AG08396 (cell line): ENCODE measurements around the gene HNF4A.
"Not testable (repeated sequence)": the region's sequence is repeated elsewhere in the genome, so short reads cannot be mapped to it uniquely, and the experiment has no call there.

Experiments
- DNase-seq: peaks from one replicate; pipeline ENCODE4 v3.0.0; 2012; ENCODE audit warnings: low spot score, mixed read lengths

Gene HNF4A

DNA sequence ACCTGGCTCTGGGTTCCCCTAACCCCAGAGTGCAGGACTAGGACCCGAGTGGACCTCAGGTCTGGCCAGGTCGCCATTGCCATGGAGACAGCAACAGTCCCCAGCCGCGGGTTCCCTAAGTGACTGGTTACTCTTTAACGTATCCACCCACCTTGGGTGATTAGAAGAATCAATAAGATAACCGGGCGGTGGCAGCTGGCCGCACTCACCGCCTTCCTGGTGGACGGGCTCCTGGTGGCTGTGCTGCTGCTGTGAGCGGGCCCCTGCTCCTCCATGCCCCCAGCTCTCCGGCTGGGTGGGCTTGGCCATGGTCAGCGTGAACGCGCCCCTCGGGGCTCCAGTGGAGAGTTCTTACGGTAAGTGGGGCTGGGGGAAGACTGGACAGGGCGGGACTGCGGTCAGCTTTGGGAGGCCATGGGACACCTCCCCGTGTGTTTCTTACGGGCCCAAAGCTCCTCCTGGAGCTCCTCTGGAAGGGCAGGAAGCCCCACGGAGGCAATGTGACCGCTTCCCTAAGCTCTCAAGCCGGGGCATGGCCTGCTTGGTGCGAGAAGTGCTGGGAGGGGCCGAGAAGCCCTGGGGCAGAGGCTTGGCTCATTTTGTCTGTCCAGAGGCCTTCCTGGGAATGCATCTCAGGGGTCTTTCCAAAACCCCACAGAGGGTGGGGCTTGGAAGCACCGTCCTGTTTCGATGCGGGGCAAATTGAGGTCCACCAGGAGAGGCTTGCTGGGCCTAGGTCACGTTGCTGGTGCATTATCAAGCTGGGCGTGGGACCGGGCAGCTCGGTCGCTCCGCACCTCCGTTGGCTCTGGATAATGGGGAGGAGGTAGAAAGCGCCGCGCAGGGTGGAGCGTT is at the start of gene HNF4A:
Gene HNF4A (plus strand): TSS at position 202 of the 855 bp plus-strand sequence. CDS start 106 bp downstream, at position 308.
- no peak for DNase-seq

DNA sequence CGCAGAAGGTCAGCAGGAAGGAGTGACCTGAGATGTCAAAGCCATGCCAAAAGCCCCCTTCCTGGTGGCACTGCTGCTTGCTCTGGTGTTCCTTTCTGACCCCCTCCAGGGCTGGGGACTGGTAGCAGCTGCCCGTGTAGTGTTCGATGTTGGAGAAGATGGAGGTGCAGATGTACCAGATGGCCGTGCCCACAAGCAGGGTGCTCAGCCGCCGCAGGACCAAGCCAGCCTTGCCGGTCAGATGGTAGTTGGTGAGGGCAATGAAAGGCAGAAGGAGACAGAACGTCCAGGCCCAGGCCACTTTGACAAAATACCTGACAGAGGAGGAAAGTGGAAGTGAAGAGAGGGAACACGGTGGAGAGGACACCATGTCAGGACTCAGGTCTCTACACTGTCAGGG is 48.6 kb upstream of the HNF4A start:
- no peak for DNase-seq

- DNase-seq: peak; percentile 77
Observed at GRCh38 chr20:44309763-44310663, 45.5 kb upstream of the HNF4A start.

DNA sequence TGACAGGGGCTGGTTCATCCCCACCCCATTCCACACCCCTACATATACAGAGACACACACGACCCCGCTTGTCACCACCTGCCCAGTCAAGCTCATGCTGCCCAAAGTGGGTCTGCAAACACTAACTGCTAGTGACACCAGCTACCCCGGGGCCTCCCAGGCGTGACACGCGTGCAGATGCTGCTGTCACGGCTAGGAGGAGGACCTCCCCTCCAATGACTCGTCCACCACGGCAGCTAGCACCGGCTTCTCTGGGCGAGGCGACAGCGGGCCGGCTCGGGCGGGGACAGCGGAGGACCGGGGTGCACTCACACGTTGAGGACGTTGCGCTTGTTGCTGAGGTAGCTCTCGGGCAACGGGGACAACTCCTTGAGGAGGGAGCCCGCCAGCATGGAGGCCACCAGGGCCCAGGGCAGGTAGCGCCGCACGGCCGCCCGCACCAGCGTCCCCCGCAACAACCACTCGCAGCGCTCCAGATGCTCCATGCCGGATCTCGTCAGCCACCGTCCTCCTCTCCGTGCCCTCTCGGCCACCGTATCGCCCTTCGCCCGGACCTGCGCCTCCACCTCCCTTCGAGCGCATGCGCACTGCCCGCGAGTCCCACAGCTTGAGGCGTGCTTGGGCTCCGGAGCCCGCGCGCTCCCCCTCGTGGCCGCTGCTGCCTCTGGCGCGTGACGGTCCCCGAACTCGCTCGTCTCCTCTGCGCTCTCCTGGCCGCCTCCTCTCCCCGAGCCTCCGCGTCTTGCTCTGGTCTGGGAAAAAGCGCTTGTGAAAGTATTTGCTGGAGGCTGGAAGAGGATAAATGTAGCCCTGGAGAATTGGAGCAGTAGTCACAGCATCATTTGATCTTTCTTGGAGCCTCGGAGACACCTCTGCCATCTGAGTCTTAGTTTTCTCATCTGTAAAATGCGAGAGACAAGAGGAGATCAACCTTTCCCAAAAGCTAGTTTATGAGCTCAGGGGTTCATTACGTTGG is 44.5 kb upstream of the HNF4A start, which contains the start of gene FITM2:
Gene FITM2 (minus strand): TSS at position 539 of the 976 bp plus-strand sequence. CDS start 54 bp downstream, at position 485.
- DNase-seq: peak; percentile 100

DNA sequence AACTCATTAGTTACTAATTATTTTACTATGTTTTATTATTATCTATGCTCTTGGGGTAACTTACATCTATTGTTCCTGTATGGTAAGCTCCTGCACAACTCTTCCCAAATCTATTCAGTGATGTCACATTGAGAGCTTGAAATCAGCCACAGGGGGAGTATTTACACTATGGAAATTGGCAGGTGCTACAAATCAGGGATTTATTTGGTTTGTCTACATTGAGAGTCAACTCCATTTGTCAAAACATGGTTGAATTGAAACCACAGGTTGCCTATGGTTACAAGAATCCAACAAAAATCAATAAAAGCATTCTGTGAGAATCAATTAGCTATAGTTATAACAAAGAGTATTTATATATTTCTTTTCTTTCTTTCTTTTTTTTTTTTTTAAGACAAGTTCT is 40.6 kb upstream of the HNF4A start:
- no peak for DNase-seq

DNA sequence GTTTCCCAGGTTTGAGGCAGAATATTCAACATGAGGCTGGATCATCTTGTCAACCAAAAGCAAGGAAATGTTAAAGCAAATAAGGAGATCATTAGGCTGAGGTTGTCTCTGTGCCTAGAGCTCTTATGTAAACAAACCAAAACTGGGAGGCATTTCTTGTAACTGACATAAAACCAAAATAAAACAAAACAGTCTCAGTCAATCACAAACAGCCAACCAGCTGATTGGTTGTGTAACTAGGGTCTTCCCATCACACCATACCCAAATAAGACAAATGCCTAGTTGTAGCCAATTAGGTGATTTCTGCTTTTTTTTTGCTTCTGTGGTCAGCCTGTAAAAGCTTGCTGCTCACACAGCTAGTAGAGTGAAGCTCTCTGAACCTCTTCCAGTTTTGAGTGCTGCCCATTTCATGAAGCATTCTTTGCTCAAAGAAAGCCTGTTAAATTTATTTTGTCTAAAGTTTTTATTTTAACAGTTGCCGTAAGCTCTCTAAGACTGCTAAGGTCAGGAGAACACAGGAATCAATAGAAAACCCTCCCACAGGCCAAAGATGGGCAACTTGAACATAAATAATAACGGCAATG is 35.6 kb upstream of the HNF4A start:
- DNase-seq: no peak

GRCh38 chr20:44324343-44324742 is 31.2 kb upstream of the HNF4A start:
- DNase-seq: no peak

GRCh38 chr20:44326391-44327159 is 28.9 kb upstream of the HNF4A start:
- DNase-seq: no peak

DNA sequence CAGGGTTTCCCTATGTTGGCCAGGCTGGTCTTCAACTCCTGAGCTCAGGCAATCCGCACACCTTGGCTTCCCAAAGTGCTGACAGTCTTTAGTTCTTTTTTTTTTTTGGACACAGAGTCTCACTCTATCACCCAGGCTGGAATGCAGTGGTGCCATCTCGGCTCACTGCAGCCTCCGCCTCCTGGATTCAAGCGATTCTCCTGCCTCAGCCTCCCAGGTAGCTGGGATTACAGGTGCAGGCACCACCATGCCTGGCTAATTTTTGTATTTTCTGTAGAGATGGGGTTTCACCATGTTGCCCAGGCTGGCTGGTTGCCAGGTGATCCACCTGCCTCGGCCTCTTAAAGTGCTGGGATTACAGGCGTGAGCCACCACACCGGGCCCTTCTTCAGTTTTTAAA is 27.8 kb upstream of the HNF4A start:
- DNase-seq: not testable (repeated sequence)

GRCh38 chr20:44328428-44328827 is 27.1 kb upstream of the HNF4A start:
- DNase-seq: no peak

DNA sequence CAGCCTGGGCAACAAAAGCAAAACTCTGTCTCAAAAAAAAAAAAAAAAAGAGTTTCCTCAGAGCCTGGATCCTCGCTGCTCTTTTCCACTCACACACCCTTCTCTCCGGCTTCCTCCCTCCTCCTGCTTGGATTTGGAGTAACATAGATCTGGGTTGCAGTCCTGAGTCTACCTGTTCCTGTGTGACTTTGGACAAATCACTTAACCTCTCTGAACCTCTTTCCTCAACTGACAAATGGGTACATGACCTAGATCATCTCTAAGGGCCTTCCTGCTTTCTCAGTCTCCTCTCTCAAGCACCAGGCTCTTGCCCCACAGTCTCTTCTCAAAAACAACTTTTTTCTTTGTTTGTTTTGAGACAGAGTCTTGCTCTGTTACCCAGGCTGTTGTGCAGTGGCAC is 24.3 kb upstream of the HNF4A start:
- DNase-seq: no peak

GRCh38 chr20:44334306-44334705 is 21.2 kb upstream of the HNF4A start:
- no peak for DNase-seq

- no peak for DNase-seq
Observed at GRCh38 chr20:44334709-44335108, 20.8 kb upstream of the HNF4A start.

DNA sequence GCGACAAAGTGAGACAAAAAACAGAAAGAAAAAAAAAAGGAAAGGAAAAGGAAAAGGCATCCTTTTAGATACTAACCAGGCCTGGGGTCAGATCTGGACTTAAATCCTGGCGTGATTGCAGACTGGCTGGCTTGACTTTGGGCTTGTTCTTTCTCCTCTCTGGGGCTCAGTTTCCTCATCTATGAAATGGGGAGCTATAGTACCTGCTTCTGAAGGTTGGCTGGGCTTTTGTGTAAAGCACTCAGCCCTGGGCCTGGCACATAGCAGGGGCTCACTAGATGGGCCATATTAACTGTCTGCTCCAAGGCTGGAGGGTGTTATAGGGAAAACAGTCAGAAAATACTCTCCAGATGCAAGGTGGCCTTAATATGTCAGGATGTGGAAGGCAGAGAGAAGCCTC is 19.8 kb upstream of the HNF4A start:
- DNase-seq: no peak

DNA sequence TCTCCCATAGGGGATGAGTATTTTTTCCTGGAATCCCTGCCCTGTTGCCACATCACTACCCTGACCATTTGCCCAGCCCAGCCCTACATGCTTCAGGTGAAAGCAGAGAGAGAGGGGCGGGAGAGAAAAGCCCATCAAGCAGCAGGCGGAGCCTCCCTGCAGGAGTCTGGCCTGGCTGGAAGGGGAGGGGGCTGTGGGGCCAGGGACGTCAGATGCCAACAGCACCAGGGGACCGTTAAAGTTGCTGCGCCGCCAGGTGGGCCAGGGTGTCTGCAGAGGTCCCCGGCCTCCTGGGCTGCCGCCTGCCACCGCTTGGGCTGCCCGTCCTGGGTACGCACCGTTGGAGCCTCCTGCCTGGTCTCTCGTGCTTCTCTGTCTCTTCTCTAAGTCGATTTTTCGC is 19.4 kb upstream of the HNF4A start:
- no peak for DNase-seq

DNA sequence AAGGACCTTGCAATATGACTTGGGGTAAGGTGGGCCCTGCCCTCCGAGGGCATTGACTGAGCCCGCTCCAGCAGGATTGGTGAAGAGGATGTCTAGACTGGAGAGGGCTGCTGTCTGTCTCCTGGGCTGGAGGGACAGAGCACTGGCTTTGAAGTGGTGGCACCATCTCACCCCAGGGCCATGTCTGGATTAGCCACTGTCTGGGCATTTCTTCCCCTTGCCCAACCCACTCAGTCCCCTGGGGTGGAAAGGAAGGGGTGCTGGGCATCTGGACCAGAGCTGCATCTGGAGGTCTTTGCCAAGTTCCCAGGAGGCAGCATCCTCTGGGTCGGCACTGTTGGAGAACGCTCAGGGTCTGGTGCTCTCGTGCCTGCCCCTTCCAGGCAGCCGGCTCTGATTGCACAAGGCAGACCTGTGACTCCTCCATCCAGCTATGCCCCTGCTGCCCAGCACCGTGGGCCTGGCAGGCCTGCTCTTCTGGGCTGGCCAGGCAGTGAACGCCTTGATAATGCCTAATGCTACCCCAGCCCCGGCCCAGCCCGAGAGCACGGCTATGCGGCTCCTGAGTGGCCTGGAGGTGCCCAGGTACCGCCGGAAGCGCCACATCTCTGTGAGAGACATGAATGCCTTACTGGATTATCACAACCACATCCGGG is 18.6 kb upstream of the HNF4A start, which contains the start of gene R3HDML:
Gene R3HDML (plus strand): TSS at position 319 of the 656 bp plus-strand sequence. CDS start 115 bp downstream, at position 434.
- no peak for DNase-seq

DNA sequence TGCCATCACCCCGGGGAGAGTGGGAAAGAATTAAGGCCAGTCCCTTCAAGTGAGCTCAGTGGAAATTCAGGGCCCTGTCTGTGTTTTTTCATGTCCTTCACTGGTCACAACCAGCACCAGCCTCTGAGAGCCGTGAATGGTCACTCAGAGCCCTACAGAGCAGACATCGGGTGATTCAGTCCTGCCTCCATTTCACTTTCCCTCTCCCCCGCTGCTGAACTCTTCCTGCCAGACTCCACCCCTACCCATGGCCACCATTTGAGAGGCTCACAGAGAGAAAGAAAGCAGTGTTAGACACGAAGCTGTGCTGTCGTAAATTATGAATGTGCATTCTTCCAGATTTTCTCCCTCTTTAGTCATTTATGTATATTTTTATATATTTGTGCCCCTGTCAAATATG is 13.3 kb upstream of the HNF4A start:
- DNase-seq: no peak

DNA sequence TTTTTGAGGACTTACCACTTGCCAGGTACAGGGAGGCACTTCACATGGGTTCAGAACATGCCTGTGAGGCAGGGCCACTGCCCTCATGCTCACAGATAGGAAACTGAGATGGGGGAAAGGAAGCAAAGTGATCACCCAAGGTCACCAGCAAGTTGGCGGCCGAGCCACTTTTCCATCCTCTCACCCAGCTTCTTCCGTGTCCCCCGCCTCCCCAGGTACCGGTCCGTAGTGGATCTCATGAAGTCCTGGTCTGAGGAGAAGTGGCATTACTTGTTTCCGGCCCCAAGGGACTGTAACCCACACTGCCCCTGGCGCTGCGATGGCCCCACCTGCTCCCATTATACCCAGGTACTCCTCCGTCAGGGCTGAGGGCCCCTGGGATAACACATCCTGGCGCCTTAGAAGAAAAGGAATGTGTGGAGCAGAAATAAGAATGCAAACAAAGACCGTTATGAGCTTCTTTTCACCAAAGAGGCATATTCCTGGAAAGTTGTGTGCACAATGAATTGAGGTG is 12.3 kb upstream of the HNF4A start:
- no peak for DNase-seq

DNA sequence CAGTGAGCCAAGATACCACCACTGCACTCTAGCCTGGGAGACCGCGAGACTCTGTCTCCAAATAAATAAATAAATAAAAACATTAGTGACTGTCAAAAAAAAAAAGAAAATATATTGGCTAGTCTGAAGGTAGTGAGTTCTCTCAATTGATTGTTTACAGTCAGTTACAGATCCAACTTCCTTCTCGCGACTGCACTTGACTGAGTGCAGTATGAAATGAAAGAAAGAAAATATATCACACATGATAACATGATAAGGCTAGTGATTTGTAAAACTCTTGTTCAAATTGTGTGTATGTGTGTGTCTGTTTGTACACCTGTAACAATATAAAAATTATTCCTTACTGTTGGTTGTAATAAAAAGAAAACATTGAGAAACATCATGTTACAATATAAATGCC is 10.8 kb upstream of the HNF4A start:
- no peak for DNase-seq

DNA sequence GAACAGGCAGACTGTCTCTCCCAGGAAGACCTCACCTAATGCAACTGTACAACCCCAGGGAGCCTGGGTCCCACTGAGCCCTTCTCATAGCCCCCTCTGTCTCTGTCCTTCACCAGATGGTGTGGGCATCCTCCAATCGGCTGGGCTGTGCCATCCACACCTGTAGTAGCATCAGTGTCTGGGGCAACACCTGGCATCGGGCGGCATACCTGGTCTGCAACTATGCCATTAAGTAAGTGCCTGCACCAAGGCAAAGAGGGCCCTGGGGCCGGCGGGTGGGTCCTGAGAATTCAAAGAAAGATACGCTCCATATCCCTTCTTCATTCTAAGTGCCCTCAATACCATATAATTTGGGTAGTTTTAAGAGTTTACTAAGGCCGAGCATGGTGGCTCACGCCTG is 10.4 kb upstream of the HNF4A start:
- no peak for DNase-seq
